Testis (tissue), 3 donors: ENCODE data around the gene ADAMTS10. TPM values are rescaled to one million over a fixed set of nuclear protein-coding genes. Genes with fewer than 3 reads are reported as not detected.
"Not testable (repeated sequence)": the region's sequence is repeated elsewhere in the genome, so short reads cannot be mapped to it uniquely, and the experiment has no call there.

Source experiments
- DNase-seq: peaks from one replicate; pipeline ENCODE4 v3.0.0-alpha.2; 2019
- H3K27ac ChIP-seq, 2 donors: fragments of 200-600 bp; sonication (generic); one replicate each; pipeline ENCODE4 v1.5.1; 2019
- H3K27me3 ChIP-seq: fragments of 200-600 bp; sonication (generic); one replicate; pipeline ENCODE4 v1.5.1; 2019
- H3K36me3 ChIP-seq: fragments of 200-600 bp; sonication (generic); one replicate; pipeline ENCODE4 v1.5.1; 2017; ENCODE audit warnings: low read depth; ENCODE audit errors: missing control alignments
- H3K4me1 ChIP-seq: fragments of 200-600 bp; sonication (generic); one replicate; pipeline ENCODE4 v1.5.1; 2019
- H3K4me3 ChIP-seq, 2 donors: fragments of 200-600 bp; sonication (generic); one replicate each; pipeline ENCODE4 v1.5.1; 2017 to 2019
- H3K9me3 ChIP-seq: fragments of 200-600 bp; sonication (generic); one replicate; pipeline ENCODE4 v1.5.1; 2017
- POLR2A ChIP-seq: fragments of 450-650 bp; IDR thresholded peaks from one replicate; pipeline ENCODE4 v1.6.1; 2017; ENCODE audit warnings: antibody characterized with exemption, mild to moderate bottlenecking, moderate library complexity
- WGBS, 2 donors: methylation state at CpG; one replicate each; pipeline ENCODE4 v1.1.5; 2018; 5-methylcytosine and 5-hydroxymethylcytosine counted together
- intact Hi-C: fragments of 100-400 bp; cut with DNase I; formaldehyde crosslinking; loops from one replicate; pipeline ENCODE4 v1.15.1; 2023; ENCODE audit warnings: low total_unique reads
- polyA plus RNA-seq: library from polyadenylated mRNA; stranded (reverse); fragments of 350-450 nt; fragmentation: Illumina TruSeq; extraction: RNeasy Lipid Tissue Mini Kit (QIAGEN cat#74804); gene quantifications from one replicate; pipeline ENCODE4 v1.2.3, GENCODE V29; 2014; ENCODE audit warnings: low read depth, low replicate concordance; ENCODE audit not compliant: insufficient read depth
- total RNA-seq, 2 donors: library from RNA; depleted of rRNA; stranded (reverse); fragments of >200 nt; gene quantifications; one replicate each; pipeline ENCODE4 v1.2.3, GENCODE V29; 2016
- TF ChIP-seq, protein P1 (sequence below), 3 experiments: fragments of 450-650 bp in 2 of 3; fragments of 200-600 bp in 1 of 3; sonication (generic) in 1 of 3; IDR thresholded peaks; one replicate each; pipeline ENCODE4 v1.5.1; 2016 to 2019; ENCODE audit warnings: antibody characterized with exemption in 3 of 3, mild to moderate bottlenecking in 2 of 3, moderate library complexity in 1 of 3

The ADAMTS10 gene
- total and polyA plus RNA-seq, 3 donors from 2014 or later, result 7.2 to 31.9 (median 27.9) TPM

DNA sequence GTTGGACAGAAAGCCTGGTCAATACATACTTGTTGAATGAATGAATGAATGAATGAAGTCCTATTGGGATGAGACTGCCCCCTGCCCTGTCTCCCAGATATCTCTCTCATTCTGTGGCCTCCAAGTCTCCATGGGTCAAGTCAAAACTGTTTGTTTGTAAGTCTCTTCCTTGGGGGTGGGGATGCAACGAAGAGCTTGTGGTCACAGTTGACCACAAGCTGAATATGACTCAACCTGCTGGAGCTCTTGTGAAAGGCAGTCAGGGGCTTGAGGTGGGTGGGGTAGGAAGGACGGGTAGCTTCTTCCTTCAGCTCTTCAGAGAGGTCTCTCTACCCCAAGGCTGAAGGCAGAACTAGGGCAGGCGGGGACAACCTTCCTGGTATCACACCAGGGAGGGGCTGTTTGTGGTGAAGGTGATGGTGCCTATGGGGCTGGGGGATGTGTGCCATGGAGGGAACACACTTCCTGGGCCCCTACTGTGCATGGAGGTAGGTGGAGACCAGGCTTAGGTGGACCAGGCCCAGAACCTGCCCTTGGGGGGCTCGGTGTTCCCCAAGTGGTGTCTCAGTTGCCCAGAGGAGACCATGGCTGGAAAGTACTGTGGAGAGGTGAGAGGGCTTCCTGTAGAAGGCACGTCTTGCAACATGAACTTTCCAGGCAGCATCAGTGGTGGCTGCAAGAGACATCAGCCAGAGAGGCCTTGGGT is 41.3 kb downstream of the ADAMTS10 start:
- Histone ChIP-seq H3K27ac (no peak overlapping the region), H3K36me3 (no peaks in the 10 kb centered on the region), H3K4me3 (no peak overlapping the region), H3K9me3 (no peaks in the 10 kb centered on the region), H3K27me3 (no peaks in the 10 kb centered on the region), H3K4me1 (no peaks in the 10 kb centered on the region)
- peak; percentile 24 for DNase-seq
- 83 to 85% methylated on average over 5 of the region's 5 CpGs for WGBS, 2 donors
- TF ChIP-seq, protein P1, sequence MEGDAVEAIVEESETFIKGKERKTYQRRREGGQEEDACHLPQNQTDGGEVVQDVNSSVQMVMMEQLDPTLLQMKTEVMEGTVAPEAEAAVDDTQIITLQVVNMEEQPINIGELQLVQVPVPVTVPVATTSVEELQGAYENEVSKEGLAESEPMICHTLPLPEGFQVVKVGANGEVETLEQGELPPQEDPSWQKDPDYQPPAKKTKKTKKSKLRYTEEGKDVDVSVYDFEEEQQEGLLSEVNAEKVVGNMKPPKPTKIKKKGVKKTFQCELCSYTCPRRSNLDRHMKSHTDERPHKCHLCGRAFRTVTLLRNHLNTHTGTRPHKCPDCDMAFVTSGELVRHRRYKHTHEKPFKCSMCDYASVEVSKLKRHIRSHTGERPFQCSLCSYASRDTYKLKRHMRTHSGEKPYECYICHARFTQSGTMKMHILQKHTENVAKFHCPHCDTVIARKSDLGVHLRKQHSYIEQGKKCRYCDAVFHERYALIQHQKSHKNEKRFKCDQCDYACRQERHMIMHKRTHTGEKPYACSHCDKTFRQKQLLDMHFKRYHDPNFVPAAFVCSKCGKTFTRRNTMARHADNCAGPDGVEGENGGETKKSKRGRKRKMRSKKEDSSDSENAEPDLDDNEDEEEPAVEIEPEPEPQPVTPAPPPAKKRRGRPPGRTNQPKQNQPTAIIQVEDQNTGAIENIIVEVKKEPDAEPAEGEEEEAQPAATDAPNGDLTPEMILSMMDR (IDR thresholded peaks at IDR 0.05), result no peak
- TF ChIP-seq POLR2A, result no peak
- intact Hi-C loops, result no loop called here

DNA sequence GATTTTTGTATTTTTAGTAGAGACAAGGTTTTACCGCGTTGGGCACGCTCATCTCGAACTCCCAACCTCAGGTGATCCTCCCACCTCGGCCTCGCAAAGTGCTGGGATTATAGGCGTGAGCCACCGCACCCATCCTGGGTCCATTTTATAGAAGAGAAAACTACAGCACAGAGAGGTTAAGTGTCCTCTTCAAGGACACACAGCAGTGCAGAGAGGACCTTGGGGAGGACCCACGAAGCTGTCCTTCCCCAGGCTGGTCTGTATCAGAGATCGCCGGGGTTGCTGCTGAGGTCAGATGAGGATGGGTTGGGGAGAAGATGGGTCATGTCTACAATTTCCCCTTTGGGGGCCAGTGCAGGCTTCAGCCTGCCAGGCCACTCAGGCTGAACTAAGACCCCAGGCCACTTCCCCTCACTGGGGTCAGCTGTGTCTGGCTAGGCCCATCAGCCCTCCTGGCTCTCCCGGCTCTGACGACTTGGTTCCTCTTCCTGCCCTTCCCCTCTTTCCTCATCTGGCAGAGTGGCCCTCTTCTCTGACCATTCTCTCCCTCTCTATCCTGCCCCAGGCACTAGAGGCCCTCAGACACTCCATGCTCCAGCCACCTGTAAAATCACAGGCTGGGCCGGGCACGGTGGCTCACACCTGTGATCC is 42.9 kb downstream of the ADAMTS10 start:
- TF ChIP-seq, protein P1 (IDR thresholded peaks at IDR 0.05), result no peak
- DNase-seq, result peak; percentile 18
- Histone ChIP-seq H3K4me1 (no peaks in the 10 kb centered on the region), H3K27ac (no peak overlapping the region), H3K4me3 (no peak overlapping the region), H3K9me3 (no peaks in the 10 kb centered on the region), H3K36me3 (no peaks in the 10 kb centered on the region), H3K27me3 (no peaks in the 10 kb centered on the region)
- intact Hi-C loops, result no loop called here
- 90 to 95% methylated on average over 15 of the region's 15 CpGs for WGBS, 2 donors

DNA sequence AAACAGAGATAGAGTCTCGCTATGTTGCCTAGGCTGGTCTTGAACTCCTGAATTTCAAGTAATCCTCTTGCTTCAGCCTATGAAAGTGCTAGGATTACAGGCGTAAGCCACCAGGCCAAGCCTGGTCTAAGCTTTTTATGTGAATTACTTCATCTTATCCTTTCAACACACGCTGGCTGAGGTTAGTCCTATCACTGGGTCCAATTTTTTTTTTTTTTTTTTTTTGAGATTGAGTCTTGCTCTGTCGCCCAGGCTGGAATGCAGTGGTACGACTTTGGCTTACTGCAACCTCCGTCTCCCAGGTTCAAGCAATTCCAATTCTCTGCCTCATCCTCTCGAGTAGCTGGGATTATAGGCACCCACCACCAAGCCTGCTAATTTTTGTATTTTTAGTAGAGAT is 43.7 kb downstream of the ADAMTS10 start:
- 90 to 93% methylated on average over 7 of the region's 7 CpGs for WGBS, 2 donors

DNA sequence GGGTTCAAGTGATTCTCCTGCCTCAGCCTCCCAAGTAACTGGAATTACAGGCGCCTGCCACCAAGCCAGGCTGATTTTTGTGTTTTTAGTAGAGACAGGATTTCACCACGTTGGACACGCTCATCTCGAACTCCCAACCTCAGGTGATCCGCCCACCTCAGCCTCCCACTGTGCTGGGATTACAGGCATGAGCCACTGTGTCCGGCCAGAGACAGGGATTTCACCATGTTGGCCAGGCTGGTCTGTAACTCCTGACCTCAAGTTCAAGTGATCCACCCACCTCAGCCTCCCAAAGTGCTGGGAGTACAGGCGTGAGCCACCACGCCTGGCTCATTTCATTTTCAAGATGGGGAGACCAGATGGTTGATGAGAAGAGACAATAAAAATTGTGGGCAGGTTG is 45.6 kb downstream of the ADAMTS10 start:
- 83 to 92% methylated on average over 8 of the region's 8 CpGs for WGBS, 2 donors
- H3K27ac ChIP-seq, H3K36me3 ChIP-seq, H3K9me3 ChIP-seq, H3K27me3 ChIP-seq, H3K4me3 ChIP-seq, intact Hi-C loops, H3K4me1 ChIP-seq, DNase-seq: not testable (repeated sequence)

More for the DNA sequence above, 43.7 kb downstream of the ADAMTS10 start:
- no peaks in the 10 kb centered on the region for H3K9me3 ChIP-seq
- no peak overlapping the region for H3K4me3 ChIP-seq
- H3K36me3 ChIP-seq, result no peaks in the 10 kb centered on the region
- intact Hi-C loops, result no loop called here
- no peak overlapping the region for H3K27ac ChIP-seq
- TF ChIP-seq POLR2A, result no peak
- TF ChIP-seq, protein P1 (IDR thresholded peaks at IDR 0.05), result no peak
- H3K4me1 ChIP-seq, result no peaks in the 10 kb centered on the region
- no peak for DNase-seq
- no peaks in the 10 kb centered on the region for H3K27me3 ChIP-seq

DNA sequence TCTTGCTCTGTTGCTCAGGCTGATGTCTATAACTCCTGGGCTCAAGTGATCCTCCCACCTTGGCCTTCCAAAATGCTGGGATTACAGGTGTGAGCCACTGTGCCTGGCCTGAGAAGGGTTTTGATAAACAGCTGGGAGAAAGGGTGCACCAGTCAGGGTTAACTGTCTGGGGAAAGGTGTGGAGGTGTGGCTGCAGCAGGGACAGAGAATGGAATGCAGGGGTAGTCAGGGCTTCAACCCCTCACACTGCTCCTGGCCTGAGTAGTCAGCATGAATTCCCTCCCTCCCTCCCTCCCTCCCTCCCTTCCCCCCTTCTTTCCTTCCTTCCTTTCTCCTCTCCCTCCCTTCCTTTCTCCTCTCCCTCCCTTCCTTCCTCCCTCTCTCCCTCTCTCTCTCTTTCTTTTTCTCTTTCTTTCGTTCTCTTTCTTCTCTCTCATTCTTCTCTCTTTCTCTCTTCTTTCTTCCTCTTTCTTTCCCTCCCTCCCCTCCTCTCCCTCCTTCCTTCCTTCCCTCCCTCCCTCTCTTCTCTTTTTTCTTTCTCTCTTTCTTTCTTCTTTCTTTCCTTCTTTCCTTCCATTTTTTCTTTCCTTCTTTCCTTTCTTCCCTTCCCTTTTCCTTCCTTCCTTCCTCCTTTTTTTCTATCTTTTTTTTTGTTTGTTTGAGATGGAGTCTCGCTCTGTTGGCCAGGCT is 49.3 kb downstream of the ADAMTS10 start:
- WGBS, 2 donors, result 64 to 74% methylated on average over 2 of the region's 2 CpGs
- intact Hi-C loops, result no loop called here

More for the DNA sequence above, 49.3 kb downstream of the ADAMTS10 start:
- H3K27me3 ChIP-seq, result no peaks in the 10 kb centered on the region
- H3K27ac ChIP-seq, result no peak overlapping the region
- H3K36me3 ChIP-seq, result no peaks in the 10 kb centered on the region
- DNase-seq, result no peak
- TF ChIP-seq, protein P1 (IDR thresholded peaks at IDR 0.05), result no peak
- TF ChIP-seq POLR2A, result no peak
- H3K4me3 ChIP-seq, result no peak overlapping the region
- H3K9me3 ChIP-seq, result no peaks in the 10 kb centered on the region
- no peaks in the 10 kb centered on the region for H3K4me1 ChIP-seq
